HUES48 (cell line): ENCODE measurements around the gene SLC9A7.

Experiments used
- H3K27ac ChIP-seq: one replicate; pipeline ENCODE4 v1.7.0; 2013; ENCODE audit warnings: low read depth, low read length, inconsistent platforms
- H3K27me3 ChIP-seq: 2 replicates; pipeline ENCODE4 v1.6.1; 2013; ENCODE audit warnings: mild to moderate bottlenecking, low read length; ENCODE audit not compliant: control insufficient read depth, insufficient read depth
- H3K36me3 ChIP-seq: 2 replicates; pipeline ENCODE4 v1.6.1; 2013; ENCODE audit warnings: low read length; ENCODE audit not compliant: control insufficient read depth, insufficient read depth
- H3K4me1 ChIP-seq: 2 replicates; pipeline ENCODE4 v1.6.1; 2013; ENCODE audit warnings: mild to moderate bottlenecking, low read length; ENCODE audit not compliant: control insufficient read depth, insufficient read depth
- H3K4me3 ChIP-seq: 2 replicates; pipeline ENCODE4 v1.5.1; 2013; ENCODE audit warnings: mild to moderate bottlenecking, low read depth, low read length
- H3K9ac ChIP-seq: 2 replicates; pipeline ENCODE4 v1.6.1; 2013; ENCODE audit warnings: mild to moderate bottlenecking, low read depth, low read length, moderate library complexity
- H3K9me3 ChIP-seq: 2 replicates; pipeline ENCODE4 v1.6.1; 2013; ENCODE audit warnings: low read length; ENCODE audit not compliant: control insufficient read depth, insufficient read depth

The SLC9A7 gene

GRCh38 chrX:46627062-46627461, 131.9 kb downstream of the SLC9A7 start:
- Histone ChIP-seq H3K36me3 (peaks cover 18% of the 10 kb centered on the region), H3K27ac (no peak overlapping the region), H3K9me3 (no peaks in the 10 kb centered on the region), H3K4me1 (peaks cover 21% of the 10 kb centered on the region), H3K9ac (no peak overlapping the region), H3K27me3 (no peaks in the 10 kb centered on the region), H3K4me3 (no peak overlapping the region)

GRCh38 chrX:46626566-46626965, 132.4 kb downstream of the SLC9A7 start:
- Histone ChIP-seq H3K9me3 (no peaks in the 10 kb centered on the region), H3K4me3 (no peak overlapping the region), H3K27ac (no peak overlapping the region), H3K27me3 (no peaks in the 10 kb centered on the region), H3K9ac (no peak overlapping the region), H3K36me3 (peaks cover 18% of the 10 kb centered on the region), H3K4me1 (peaks cover 26% of the 10 kb centered on the region)

DNA sequence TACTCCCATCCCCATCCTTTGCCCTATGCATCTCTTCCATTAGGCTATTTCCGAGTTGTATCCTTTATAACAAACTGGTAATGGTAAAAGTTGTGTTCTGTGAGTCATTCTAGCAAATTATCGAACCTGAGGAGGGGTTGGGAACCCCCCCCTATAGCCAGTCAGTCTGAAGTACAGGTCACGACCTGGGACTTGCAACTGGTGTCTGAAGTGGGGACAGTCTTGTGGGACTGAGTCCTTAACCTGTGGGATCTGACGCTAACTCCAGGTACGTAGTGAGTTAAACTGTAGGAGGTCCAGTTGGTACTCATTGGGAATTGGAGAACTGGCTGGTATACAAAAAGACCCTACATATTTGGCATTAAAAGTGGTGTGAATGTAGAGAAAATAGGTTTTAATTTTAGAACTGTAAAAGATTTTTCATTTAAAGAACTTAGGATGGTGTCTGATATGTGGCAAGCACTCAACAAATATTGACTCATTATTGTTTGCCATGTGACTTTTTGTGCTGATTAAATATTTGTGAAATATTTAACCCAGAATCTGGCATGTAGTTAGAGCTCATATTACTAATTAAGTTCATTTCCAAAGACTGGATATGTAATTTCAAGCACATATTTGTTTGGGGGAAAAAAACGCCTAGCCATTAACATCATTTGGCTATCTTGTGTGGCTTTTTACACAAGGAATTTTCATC, 134.7 kb downstream of the SLC9A7 start:
- Histone ChIP-seq H3K9ac (no peak overlapping the region), H3K27ac (no peak overlapping the region), H3K36me3 (peaks cover 19% of the 10 kb centered on the region), H3K27me3 (no peaks in the 10 kb centered on the region), H3K9me3 (peaks cover 4% of the 10 kb centered on the region), H3K4me3 (no peak overlapping the region), H3K4me1 (peaks cover 29% of the 10 kb centered on the region)

DNA sequence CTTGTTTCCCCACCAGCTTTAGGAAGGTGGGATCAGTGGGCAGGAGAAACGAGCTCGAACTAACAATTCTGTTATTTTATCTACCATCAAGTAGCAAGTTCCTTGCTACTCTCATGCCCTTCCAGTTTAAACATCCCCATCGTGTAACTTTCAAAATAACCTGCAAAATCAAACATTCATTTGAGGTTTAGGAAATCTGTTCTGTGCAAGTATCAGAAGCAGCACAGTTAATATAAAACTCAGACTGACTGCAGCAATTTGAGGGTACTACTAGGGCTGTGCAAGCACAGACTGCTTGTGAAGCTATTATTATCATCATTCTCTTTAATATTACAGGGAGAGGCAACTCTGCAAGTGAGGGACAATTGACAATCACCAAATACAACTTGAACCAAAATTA, 137.3 kb downstream of the SLC9A7 start:
- Histone ChIP-seq H3K36me3 (peaks cover 26% of the 10 kb centered on the region), H3K27me3 (no peaks in the 10 kb centered on the region), H3K4me3 (no peak overlapping the region), H3K4me1 (peaks cover 20% of the 10 kb centered on the region), H3K27ac (no peak overlapping the region), H3K9me3 (peaks cover 10% of the 10 kb centered on the region), H3K9ac (no peak overlapping the region)

GRCh38 chrX:46620505-46620904, 138.4 kb downstream of the SLC9A7 start:
- H3K27ac ChIP-seq = no peak overlapping the region
- peaks cover 25% of the 10 kb centered on the region for H3K36me3 ChIP-seq
- H3K9ac ChIP-seq = no peak overlapping the region
- peaks cover 10% of the 10 kb centered on the region for H3K9me3 ChIP-seq
- H3K27me3 ChIP-seq = no peaks in the 10 kb centered on the region
- no peak overlapping the region for H3K4me3 ChIP-seq
- H3K4me1 ChIP-seq = peaks cover 20% of the 10 kb centered on the region

- Histone ChIP-seq H3K9ac (no peak overlapping the region), H3K27me3 (no peaks in the 10 kb centered on the region), H3K4me1 (peaks cover 20% of the 10 kb centered on the region), H3K9me3 (peaks cover 10% of the 10 kb centered on the region), H3K27ac (no peak overlapping the region), H3K36me3 (peaks cover 34% of the 10 kb centered on the region), H3K4me3 (no peak overlapping the region)
Measured at GRCh38 chrX:46618947-46619346, 140.0 kb downstream of the SLC9A7 start.

DNA sequence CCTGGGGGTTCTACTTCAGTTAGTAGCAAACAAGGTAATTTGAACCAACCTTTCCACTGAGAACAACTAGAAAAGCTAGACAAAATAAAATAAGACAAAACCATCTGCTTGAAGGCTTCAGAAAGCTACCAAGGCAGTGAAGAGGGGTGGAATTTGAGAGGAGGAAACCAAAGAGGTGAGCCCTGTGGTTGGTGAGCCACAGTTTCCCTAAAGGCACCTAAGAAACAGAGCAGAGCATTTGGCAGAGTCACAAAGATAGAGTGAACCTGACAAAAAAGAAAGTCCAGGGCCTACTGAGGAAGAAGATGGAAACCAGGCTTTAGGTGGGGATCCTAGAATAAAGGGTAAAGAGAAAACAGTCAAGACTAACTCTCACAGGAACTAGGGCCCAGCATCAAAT, 141.0 kb downstream of the SLC9A7 start:
- Histone ChIP-seq H3K9me3 (peaks cover 10% of the 10 kb centered on the region), H3K36me3 (peaks cover 43% of the 10 kb centered on the region), H3K4me1 (peaks cover 17% of the 10 kb centered on the region), H3K4me3 (no peak overlapping the region), H3K27ac (no peak overlapping the region), H3K9ac (no peak overlapping the region), H3K27me3 (no peaks in the 10 kb centered on the region)

DNA sequence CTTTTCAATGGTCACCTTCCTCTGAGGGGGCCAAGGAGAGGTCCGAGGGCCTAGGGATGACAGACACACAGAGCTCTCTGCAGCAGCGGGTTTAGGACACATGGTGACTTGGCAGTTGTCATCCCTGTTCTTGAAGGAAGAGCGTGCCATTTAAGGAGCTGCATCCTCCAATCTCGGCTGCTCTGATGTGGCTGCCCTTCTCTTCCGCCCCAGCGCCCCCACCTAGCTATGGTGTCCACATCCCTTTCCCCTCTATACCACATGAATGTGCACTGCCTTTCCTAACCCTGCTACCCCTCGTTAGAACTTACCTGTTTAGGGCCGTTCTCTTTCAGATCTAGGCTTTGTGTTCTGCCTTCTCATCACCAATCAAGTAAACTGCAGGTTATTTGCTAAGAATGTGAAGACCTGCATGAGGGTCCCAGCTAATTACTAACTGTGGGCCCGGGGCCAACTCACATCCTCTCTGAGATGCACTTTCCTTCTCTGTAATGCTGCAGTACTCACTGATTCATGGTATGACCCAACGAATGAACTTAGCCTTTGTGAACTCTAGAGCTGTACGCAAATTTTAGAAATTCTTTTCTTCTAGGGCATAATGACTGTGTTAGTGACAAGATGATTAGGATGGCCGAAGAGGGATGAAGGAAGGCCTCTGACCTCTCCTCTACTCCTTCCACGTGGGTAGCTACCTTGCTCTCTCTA, 147.1 kb downstream of the SLC9A7 start:
- no peak overlapping the region for H3K4me3 ChIP-seq
- no peaks in the 10 kb centered on the region for H3K4me1 ChIP-seq
- peaks cover 20% of the 10 kb centered on the region for H3K36me3 ChIP-seq
- H3K27ac ChIP-seq = no peak overlapping the region
- H3K27me3 ChIP-seq = no peaks in the 10 kb centered on the region
- H3K9ac ChIP-seq = no peak overlapping the region
- no peaks in the 10 kb centered on the region for H3K9me3 ChIP-seq

DNA sequence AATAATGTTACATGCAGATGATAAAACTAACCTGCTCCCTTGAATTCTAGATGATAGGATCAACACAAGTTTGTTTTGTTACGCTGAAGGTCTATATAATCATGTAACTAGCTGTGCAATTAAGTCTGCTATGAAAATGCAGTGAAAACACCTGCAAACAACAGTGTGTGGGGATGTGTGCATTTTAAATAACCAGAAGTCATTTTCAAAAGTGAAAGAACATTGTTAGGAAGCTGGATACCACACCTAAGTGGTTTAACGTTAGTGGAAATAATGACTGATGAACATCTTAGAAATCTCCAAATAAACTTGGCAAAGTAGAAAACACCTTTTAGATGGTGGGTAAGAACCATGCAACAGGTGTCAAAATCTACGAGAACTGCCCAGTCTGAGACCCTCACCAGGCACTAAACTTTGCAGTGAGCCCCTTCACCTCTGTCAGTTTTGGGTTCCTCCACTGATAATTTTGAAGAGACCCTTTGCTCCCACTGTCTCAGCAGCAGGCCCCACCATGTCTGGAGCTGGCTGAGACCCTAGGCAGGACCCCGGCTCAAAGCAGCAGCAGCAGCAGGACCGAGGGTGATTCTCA, 148.8 kb downstream of the SLC9A7 start:
- no peak overlapping the region for H3K4me3 ChIP-seq
- H3K9me3 ChIP-seq = no peaks in the 10 kb centered on the region
- H3K4me1 ChIP-seq = no peaks in the 10 kb centered on the region
- H3K27ac ChIP-seq = no peak overlapping the region
- no peak overlapping the region for H3K9ac ChIP-seq
- peaks cover 22% of the 10 kb centered on the region for H3K36me3 ChIP-seq
- H3K27me3 ChIP-seq = no peaks in the 10 kb centered on the region

GRCh38 chrX:46607916-46608315, 151.0 kb downstream of the SLC9A7 start:
- H3K9me3 ChIP-seq = no peaks in the 10 kb centered on the region
- no peaks in the 10 kb centered on the region for H3K4me1 ChIP-seq
- H3K27ac ChIP-seq = no peak overlapping the region
- no peaks in the 10 kb centered on the region for H3K27me3 ChIP-seq
- no peak overlapping the region for H3K9ac ChIP-seq
- peaks cover 4% of the 10 kb centered on the region; the same call in 1 of the 2 replicates for H3K36me3 ChIP-seq
- H3K4me3 ChIP-seq = no peak overlapping the region

DNA sequence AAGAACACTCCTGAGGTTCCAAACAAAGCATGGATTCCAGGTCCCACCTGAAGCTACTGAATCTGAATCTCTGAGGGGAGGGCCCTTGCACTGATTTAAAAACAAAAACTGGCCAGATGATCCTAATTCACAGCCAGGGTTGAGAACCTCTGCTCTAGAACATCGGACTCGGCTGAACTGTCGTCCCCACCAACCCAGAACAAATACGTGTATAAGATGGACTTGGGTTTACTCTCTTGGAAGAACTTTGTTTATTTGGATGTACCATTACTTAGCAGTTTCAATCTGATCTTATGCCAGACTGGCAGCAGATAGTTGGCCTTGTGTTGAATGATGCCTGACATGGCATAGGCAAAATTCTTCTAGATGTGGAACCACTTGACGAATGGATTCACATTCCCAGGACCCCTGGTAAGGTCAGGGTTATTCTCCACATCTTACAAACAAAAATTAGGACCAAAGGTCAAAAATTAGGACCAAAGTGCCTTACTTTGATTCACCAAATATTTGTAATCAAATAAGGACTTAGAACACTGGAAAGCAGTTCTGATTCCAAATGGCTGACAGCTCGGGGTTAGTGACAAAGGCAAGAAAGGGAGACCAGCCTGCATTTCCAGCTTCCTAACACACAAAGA, 156.3 kb downstream of the SLC9A7 start:
- Histone ChIP-seq H3K27ac (no peak overlapping the region), H3K9me3 (no peaks in the 10 kb centered on the region), H3K4me1 (no peaks in the 10 kb centered on the region), H3K4me3 (no peak overlapping the region), H3K9ac (no peak overlapping the region), H3K36me3 (peaks cover 26% of the 10 kb centered on the region; the same call in 1 of the 2 replicates), H3K27me3 (no peaks in the 10 kb centered on the region)
